ENCODE results near the gene P2RY2.

The P2RY2 gene

DNA sequence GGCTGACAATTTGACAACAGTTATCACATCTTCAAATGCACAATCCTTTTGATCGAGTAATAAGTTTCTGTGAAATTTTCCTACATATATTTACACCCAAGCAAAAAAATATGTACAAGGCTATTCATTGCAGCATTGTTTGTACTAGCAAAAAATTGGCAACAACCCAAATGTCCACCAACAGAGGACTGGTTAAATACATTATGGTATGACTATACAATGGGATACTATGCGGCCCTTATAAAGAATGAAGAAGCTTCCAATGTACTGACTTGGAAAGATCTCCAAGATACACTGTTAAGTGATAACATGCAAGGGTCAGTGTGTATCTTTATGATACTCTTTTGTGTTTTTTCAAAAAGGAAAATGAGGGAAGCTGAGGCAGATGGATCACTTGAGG, 8.2 kb upstream of the P2RY2 start:
- DNase-seq = no peak

DNA sequence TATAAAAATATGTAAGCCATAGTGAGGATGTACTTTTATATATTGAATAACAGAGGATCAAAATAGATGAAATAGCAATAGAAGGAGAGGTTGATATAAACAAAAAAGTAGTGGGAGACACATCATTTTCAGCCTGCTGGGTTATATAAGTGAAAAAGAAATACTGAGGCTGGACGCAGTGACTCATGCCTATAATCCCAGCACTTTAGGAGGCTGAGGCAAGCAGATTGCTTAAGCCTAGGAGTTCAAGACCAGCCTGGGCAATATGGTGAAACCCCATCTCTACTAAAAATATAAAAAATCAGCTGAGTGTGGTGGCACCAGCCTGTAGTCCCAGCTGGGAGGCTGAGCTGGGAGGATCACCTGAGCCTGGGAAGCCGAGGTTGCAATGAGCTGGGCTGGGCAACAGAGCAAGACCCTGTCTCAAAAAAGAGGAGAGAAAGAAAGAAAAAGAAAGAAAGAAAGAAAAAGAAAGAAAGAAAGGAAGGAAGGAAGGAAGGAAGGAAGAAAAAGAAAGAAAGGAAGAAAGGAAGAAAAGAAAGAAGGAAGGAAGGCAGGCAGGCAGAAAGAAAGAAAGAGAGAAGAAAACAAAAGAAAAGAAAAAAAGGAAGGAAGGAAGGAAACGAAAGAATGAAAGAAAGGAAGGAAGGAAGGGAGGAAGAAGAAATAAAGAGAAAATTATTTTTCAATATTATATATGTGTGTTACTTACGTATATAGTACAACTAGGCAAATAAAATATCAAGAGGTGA, 7.0 kb upstream of the P2RY2 start:
- DNase-seq = no peak

DNA sequence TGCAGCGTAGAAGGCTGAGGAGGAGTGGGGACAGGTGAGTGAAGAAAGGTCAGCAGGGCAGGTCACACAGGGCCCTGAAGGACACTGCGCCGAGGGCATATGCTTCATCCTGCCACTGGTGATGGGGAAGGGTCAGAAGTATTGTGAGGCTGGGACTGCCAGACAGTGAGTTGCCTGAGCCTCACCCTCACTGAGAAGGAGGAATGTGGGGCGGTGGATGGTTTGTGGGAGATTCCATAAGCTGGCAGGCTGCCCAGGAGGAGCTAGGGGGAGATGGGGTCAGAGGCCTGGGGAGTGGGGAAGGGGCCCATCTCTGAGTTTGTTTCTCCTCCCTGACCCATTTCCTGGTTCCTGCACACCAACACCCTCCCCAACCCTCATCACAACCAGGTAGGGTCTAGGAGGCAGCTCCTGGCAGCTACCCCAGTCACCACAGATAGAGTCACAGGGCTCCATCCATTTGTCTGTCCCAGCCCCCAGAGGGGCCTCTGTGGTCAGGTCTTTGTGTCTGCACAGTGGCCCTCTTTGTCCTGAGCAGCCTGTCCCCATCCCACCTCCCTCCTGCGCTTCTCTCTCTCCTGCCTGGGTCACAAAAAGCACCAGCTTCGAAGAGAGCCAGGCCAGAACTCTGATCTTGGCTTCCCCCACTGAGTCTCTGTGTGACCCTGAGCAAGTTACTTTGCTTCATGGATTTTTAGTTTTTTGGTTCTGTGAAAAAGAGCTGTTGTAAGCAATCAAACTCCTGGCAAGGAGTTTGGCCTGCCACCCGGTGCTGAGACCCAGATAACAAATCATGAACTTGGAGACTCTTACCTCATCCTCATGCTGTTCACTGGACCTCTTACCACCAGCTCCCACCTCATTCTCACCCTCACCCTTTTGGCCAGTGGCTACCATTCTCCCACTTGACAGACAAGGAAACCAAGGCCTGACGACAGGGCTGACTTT, 4.6 kb upstream of the P2RY2 start:
- DNase-seq = no peak

DNA sequence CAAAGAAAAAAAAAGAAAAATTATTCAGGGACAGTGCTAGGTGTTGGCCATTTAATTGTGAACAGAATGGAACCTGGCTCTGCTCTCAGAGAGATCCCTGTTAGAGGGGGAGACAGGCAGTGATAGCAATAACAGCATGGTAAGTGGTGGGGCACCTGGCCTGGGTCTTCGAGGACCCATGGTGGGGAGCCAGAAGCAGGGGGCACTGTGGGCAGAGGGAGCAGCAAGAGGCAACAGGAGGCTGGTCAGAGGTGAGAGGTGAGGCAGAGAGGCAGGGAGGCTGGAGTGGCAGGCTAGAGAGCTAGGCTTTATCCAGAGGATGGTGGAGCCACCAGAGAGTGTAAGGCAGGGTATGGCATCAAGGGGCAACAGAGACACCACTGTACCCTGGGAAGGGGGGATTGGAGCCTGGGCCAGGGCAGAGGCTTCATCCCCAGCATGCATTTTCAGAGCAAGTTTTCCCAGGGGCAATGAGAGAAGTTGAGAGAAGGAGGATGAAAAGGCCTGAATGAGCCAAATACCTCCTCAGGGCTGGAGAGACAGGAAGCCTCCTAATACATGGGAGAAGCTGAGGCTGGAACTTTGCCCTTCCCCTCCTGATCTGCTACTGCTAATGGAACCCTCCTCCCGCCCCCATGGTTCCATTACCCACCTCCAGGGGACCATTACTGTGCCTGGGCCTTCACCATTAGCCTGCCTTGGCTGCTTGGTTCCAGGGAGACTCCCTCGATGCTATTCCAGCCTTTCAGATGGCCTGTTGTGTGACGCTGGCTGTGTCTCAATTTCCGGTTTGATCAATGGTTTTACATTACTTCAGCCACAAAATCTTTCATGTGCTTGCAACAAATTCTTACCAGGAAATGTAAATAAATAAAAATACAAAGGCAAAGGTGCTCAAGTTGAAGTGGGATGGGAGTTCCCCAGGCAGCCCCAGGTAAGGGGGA, 2.6 kb upstream of the P2RY2 start:
- DNase-seq = no peak

GRCh38 chr11:73216465-73216864, 1.6 kb upstream of the P2RY2 start:
- no peak for DNase-seq

DNA sequence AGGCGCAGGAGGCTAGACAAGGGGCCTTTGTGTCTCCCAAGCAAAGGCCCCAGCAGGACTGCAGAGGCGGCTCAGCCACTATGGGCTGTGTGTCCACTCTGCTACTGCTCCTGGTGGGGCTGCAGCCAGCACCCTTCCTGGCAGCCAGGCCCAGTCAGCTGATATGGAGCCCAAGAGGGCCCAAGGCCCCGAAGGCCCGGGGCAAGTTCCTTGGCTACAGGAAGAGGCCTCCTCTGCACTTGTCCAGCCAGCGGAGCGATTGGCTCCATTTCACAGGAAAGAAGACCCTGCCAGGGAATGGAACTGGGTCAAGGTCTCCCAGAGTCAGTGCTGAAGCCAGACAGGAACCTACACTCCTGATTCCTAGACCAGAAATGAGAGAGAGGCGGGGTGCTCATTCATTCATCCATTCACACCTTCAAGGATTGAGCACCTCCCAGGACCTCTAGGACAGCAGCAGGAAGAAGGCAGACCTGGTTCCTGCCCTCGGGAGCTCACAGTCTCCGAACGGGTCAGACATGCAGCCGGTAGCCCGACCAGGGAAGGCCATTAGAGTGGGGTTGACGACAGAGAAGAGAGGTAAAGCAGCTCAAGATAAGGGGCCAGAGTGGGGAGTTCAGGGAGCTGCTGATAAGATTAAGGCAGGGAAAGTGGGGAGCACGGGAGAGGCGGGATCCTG, 811 bp upstream of the P2RY2 start:
- DNase-seq = no peak

DNA sequence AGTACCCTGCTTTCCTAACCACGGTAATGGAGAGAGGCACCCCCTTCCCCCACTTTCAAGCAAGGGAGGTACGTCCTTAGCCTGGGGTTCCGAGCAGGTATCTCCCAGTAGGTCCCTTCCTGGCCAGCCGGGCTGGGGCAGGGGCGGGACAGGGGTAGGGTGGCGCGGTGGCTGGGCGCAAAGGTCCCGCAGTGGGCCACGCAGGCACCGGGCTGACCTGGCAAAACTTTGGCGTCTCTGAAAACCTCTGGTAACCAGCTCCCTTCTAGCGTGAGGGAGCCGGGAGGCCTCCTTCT, 323 bp upstream of the P2RY2 start:
- DNase-seq = no peak

GRCh38 chr11:73218830-73219215, 742 bp downstream of the P2RY2 start:
- DNase-seq = no peak

DNA sequence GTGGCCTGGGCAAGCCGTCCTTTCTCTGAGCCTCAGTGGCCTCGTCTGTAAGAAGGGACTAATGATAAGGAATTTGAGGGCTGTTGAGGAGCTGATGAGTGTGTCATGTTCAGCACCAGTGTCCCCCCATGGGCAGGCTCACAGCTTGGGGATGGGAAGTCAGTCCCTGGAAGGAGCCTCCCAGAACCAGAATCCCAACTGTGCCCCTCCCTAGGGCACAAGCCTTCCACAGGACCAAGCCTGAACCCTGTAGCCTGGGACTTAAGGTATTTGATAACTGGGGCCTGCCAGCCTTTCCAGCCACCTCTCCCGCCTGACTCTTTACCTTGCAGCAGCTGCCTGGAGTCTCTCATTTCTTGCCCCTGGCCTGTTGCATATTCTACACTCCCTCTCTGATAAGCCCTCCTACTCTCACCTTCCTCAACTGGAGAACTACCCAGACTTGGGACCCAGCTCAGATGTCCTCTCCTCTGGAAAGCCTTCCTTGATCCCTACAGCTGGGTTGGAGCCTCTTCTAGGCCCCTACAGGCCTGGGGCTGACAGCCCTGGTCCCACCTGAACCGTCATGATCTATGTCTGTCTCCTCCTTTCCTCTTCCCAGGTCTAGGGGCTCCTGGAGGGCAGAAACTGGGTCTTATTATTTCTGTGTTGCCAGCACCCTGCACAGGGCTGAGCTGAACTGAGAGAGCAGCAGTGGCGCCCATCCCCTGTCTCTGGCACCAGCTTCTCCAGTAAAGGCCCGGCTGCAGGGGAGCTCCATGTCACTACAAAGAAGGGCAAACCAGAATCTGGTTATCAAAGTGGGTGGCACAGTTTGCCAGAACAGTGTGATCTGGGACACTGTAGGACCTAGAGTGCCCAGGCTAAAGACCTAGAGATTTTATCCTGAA, 1.6 kb downstream of the P2RY2 start:
- no peak for DNase-seq

DNA sequence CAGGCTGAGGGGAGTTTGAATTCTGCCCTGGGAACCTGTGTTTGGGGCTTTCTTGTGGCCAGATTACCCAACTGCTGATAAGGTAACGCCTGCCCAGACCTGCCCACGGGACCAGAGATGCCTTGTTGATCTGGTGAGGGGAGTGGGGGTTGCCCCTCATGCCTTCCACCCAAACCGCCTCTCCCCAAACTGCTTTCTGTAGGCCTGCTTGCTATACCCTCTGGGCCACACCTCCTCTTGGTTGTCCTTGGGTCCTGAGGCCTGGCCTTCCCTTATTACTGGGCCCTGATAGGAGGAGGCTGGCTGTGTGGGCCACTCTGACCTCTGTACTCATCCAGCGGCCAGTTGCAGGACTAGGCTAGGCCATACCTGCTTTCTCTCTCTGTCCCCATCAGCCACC, 3.4 kb downstream of the P2RY2 start:
- no peak for DNase-seq

- DNase-seq = no peak
Measured at GRCh38 chr11:73221996-73222395, 3.9 kb downstream of the P2RY2 start.

DNA sequence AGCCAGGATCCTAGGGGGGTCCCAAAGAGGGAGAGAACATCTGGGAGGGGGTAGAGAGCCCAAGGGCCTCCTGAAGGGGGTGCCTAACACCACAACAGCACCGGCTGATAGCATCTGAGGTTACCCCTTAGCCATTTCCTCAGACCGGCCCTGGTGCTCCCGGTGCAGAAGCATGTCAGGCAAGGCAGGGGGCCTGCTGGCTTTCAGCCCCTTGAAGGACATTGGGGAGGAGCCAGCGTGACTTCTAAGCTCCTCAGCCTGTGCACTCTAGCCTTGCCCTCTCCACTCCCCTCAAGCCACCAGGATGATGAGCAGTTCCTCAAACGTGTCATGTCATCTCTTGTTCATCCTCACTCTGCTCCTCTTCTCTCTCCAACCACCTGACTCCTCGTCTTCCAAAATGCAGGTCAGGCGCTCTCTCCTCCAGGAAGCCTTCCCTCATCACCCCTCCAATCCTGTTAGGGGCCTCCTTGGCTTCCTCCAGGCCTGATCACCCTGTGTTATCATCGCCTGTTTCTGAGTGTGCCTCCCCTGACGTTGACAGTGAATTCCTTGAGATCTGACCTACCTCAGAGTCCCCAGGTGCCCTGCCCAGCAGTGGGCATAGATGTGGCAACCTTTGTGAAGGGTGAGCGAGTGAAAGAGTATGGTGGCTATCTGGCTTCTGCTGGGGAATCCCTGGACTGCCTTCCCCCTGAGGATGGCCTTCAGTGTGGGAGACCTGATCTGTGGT, 6.1 kb downstream of the P2RY2 start:
- DNase-seq = no peak

DNA sequence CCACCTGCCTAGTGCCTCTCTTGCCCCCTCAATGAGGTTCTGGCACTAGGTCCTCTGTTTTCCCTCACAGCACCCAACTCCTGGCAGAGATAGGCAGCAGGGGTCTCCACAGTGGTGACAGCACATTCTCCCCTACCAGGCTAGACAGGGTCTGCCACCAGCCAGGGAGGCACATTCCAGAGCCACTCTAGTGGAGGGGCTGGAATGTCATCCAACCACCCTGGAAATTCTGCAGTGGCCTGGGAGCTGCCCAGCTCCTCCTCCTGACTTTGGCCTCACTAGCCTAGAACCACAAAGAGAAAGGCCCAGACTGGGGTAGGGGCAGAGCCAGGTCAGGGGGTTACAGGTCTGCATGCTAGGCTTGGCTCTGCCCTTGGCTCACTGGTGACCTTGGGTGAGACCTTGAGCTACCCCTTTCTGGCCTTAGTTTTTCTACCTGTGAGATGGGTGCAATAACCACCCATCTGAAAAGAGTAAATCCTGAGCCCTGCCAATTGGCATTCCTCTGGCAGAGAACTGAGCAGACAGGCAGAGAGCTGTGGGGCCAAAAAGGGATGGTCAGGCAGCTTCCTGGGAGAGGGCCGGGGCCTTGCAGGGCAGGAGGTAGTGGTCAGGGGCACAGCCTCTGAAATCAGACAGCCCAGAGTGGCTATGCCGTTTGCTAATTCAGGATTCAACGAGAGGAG, 7.1 kb downstream of the P2RY2 start:
- DNase-seq = no peak

GRCh38 chr11:73225851-73226250, 7.8 kb downstream of the P2RY2 start:
- no peak for DNase-seq

- no peak for DNase-seq
Measured at GRCh38 chr11:73226297-73227006, 8.4 kb downstream of the P2RY2 start.

- no peak for DNase-seq
Measured at GRCh38 chr11:73227571-73228211, 9.6 kb downstream of the P2RY2 start.

- no peak for DNase-seq
Measured at GRCh38 chr11:73228268-73229134, 10.4 kb downstream of the P2RY2 start.

DNA sequence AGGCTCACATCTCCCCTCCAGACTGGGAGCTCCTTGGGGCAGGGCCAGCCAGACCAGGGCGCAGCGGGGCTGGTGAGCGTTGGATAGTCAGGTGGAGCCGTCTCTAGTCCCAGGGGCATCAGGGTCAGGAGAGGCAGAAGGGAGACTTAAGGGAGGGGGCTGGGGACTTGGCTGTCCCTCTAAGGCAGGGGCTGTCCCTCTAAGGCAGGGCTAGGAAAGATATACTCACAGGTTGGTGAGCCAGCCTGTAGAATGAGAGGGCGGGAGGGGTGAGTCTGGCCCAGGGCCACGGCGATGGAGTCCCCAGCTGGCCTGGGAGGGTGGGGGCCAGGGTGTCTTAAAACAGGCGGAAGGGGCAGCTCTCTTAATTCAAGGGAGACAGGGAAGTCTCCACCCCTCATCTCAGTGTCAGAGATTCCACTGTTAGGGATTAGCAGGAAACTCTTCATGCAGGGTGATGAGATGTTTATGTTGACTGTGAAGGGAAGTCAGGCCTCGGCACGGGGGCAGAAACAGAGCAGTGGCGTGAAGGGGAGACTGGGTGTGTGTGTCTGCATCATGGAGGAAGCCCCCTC, 11.3 kb downstream of the P2RY2 start:
- no peak for DNase-seq

All from activated CD4-positive, alpha-beta T cell treated with anti-CD3 and anti-CD28 coated beads for 4 hours (primary cell).